ENCODE measurements around the gene GLB1L. TPM values are rescaled to one million over a fixed set of nuclear protein-coding genes. Genes with fewer than 3 reads are reported as not detected.

Gene GLB1L
- total and polyA plus RNA-seq, 12 donors = 1.5 to 5.2 (median 2.4) TPM

DNA sequence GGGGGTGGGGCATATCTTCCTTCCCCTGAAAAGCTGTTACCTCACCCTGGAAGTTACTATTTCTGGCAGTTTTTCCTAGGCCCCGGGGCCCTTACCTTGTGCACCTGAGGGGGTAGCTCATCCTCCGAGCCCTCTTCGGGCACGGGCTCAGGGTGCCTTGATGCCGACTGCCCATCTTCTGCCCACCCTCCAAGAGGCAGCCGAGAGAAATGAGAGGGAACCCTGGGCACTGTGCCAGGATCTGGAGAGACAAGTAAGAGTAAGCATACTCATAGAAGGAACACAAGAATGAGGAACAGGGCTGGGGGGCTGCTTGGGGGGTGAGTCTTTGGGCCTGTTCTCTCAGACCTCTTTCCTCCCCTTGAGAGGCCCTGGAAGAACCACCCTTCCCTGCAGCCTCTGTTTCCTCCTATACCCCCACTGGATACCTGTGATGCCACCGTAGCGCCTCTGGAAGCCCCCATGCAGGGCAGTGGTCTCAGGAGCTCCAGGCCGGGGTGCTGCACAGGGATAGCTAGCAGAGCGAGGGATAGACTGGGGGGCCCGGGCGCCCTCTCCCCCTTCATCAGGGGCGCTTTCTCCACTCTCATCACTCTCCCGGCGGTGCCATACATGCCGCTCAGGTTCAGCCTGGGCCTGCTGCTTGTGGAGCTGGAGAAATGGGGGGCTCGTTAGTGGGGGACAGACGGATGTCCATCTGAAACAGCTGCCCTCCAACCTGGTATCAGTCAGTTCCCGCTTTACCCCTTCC is 24.4 kb downstream of the GLB1L start:
- Histone ChIP-seq H3K27ac (no peak overlapping the region), H3K36me3 (peaks cover 2 to 72% (median 54%) of the 10 kb centered on the region in 9 donors), H3K9me3 (no peaks in the 10 kb centered on the region), H3K4me1 (peaks cover 12 to 45% (median 35%) of the 10 kb centered on the region in 9 donors), H3K27me3 (no peaks in the 10 kb centered on the region), H3K4me3 (no peak overlapping the region)
- DNase-seq = no peak
- intact Hi-C loops (cut with DNase I) = loop anchor here in 1 of 10 donors (10.0 kb wide), 1 partner anchor 74 kb away; no protein-coding TSS in a partner anchor
- no peak for ATAC-seq
- TF ChIP-seq CTCF (IDR thresholded peaks at IDR 0.05) = no peak
- WGBS, 2 donors = 87 to 90% methylated on average over 18 to 19 of the region's 19 CpGs

DNA sequence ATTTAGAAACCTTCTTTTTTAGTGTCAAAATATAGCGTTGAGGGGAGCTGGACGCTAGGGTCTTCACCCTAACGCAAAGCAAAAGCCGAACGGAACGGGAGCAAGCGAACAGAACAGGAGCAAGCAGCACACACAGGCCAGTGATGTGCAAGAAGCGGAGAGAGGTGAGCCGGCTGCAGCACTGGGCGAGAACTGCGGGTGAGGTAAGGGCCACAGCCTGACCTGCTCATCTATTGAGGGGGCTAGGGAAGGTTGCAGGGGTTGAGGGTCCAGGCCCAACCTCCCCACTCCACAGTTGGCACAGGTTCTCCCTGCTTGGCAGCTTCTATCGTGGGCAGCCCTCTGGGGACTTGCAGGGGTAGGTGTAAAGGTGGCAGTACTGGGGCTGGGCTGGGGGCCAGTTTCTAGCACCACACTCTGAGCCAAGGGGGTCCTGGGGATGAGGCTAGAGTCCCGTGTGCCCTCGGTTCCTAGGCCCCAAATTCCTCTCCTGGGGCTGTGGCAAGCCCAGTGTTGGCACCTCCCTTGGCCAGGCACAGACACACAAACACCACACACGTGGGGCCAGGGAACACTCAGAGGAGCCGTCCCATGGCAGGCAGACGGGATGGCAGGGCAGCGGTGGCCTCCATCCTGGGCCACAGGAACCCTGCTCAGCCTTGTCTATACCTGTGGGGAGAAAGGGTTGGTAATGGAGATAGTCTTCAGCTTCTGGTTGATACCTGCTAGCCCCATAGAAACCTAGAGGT is 25.3 kb downstream of the GLB1L start:
- Histone ChIP-seq H3K4me1 (peaks cover 12 to 40% (median 35%) of the 10 kb centered on the region in 9 donors), H3K27me3 (no peaks in the 10 kb centered on the region), H3K4me3 (peak overlapping the region in 4 of 10 donors; percentile 62 to 75 (median 65)), H3K27ac (peak overlapping the region in 4 of 10 donors; percentile 90 to 93 (median 92)), H3K36me3 (peaks cover 2 to 72% (median 52%) of the 10 kb centered on the region in 9 donors), H3K9me3 (no peaks in the 10 kb centered on the region)
- no peak for TF ChIP-seq CTCF (IDR thresholded peaks at IDR 0.05)
- intact Hi-C loops (cut with DNase I) = loop anchor here in 5 of 10 donors (2.0 to 10.0 kb wide), 4 partner anchors 43 to 75 kb away; partner anchors contain the start of genes CNPPD1 (in 2 of the 5), RETREG2 (in 2 of the 5) and NHEJ1 (in 1 of the 5)
- WGBS, 2 donors = 86 to 89% methylated on average over 18 of the region's 18 CpGs
- no peak for DNase-seq
- ATAC-seq = no peak

- no peak for TF ChIP-seq CTCF (IDR thresholded peaks at IDR 0.05)
- peak; percentile 90 to 93 (median 92) for ATAC-seq
- WGBS, 2 donors = 4 to 5% methylated on average over 67 to 71 of the region's 71 CpGs
- Histone ChIP-seq H3K9me3 (no peaks in the 10 kb centered on the region), H3K36me3 (peaks cover 2 to 72% (median 43%) of the 10 kb centered on the region in 9 donors), H3K4me1 (peaks cover 12 to 40% (median 34%) of the 10 kb centered on the region in 9 donors), H3K27ac (peak within 1 kb of the TSS; percentile 72 to 95 (median 90)), H3K27me3 (no peaks in the 10 kb centered on the region), H3K4me3 (peak within 1 kb of the TSS; percentile 30 to 75 (median 64))
- intact Hi-C loops (cut with DNase I) = loop anchor here in 5 of 10 donors (1.0 to 5.0 kb wide), 5 partner anchors 13 to 62 kb away; partner anchors contain the start of genes CNPPD1 (in 3 of the 5), RETREG2 (in 2 of the 5), NHEJ1 (in 1 of the 5) and ZFAND2B (in 1 of the 5)
- peak; percentile 97 to 98 for DNase-seq
These were observed 26.2 kb downstream of the GLB1L start, which contains the start of gene ABCB6 for GRCh38 chr2:219218732-219219701. Gene ABCB6 (minus strand): TSS chr2:219218958. CDS start chr2:219218673, 285 bp downstream.

Measured in heart right ventricle (tissue), 16 donors.